Activated T-helper 1 cell treated with anti-CD3 and anti-CD28 coated beads, Interleukin-2, amount 50 U/mL, for 16 hours (primary cell): ENCODE data around the gene SPCS2.
"Not testable (repeated sequence)": the region's sequence is repeated elsewhere in the genome, so short reads cannot be mapped to it uniquely, and the experiment has no call there.

ENCODE experiments used
- DNase-seq, 2 donors: peaks; one replicate each; pipeline ENCODE4 v3.0.0-alpha.2; 2020; ENCODE audit warnings: low read depth in 1 of 2, low spot score in 1 of 2

SPCS2 gene

GRCh38 chr11:75000975-75001354 is 51.9 kb downstream of the SPCS2 start:
- no peak for DNase-seq

GRCh38 chr11:75001686-75002085 is 52.6 kb downstream of the SPCS2 start:
- DNase-seq: no peak

- no peak for DNase-seq
These were observed 53.5 kb downstream of the SPCS2 start for GRCh38 chr11:75002516-75002915.

- no peak for DNase-seq
These were observed 55.1 kb downstream of the SPCS2 start for GRCh38 chr11:75004215-75004614.

- no peak for DNase-seq
These were observed 62.3 kb downstream of the SPCS2 start for GRCh38 chr11:75011357-75011756.

- no peak for DNase-seq
These were observed 62.8 kb downstream of the SPCS2 start for GRCh38 chr11:75011872-75012271.

- DNase-seq: no peak
These were observed 64.0 kb downstream of the SPCS2 start for GRCh38 chr11:75013051-75013450.

- no peak for DNase-seq
These were observed 65.1 kb downstream of the SPCS2 start for GRCh38 chr11:75014129-75014528.

- DNase-seq: not testable (repeated sequence)
These were observed 70.1 kb downstream of the SPCS2 start for GRCh38 chr11:75019200-75019599.

GRCh38 chr11:75020328-75020727 is 71.3 kb downstream of the SPCS2 start:
- DNase-seq: not testable (repeated sequence)

- no peak for DNase-seq
These were observed 73.2 kb downstream of the SPCS2 start for GRCh38 chr11:75022296-75022695.

GRCh38 chr11:75022759-75023396 is 73.8 kb downstream of the SPCS2 start:
- peak; percentile 52 to 58 for DNase-seq

- no peak for DNase-seq
These were observed 74.5 kb downstream of the SPCS2 start for GRCh38 chr11:75023446-75024067.

GRCh38 chr11:75024068-75024449 is 75.0 kb downstream of the SPCS2 start:
- no peak for DNase-seq

- no peak for DNase-seq
These were observed 75.7 kb downstream of the SPCS2 start for GRCh38 chr11:75024764-75025211.

GRCh38 chr11:75025561-75025960 is 76.5 kb downstream of the SPCS2 start:
- DNase-seq: no peak

GRCh38 chr11:75028321-75028720 is 79.3 kb downstream of the SPCS2 start:
- no peak for DNase-seq
